IMR-90 (cell line): ENCODE measurements around the gene DDX59. TPM values are rescaled to one million over a fixed set of nuclear protein-coding genes. Genes with fewer than 3 reads are reported as not detected.

Experiments
- ATAC-seq: fragments of 200-7000 bp; cut with Tn5 transposase; 2 replicates; pipeline ENCODE4 v1.9.1; 2020; ENCODE audit warnings: low read depth, mild to moderate bottlenecking, moderate library complexity
- BruUV-seq: library from RNA; stranded (reverse); fragments of 400-500 nt; replicated peaks from 2 replicates; lab custom pipeline; 2021; lab: Mats Ljungman, UMichigan
- CTCF ChIA-PET: fragments of 300-600 bp; formaldehyde crosslinking; extraction: SDS; loops from one replicate; lab custom pipeline; 2021; ENCODE audit warnings: antibody characterized with exemption; lab: Yijun Ruan, JAX
- POLR2A ChIA-PET: fragments of 300-600 bp; sonication (Branson Sonifier 250); formaldehyde crosslinking; loops from one replicate; lab custom pipeline; 2022; ENCODE audit warnings: antibody characterized with exemption; ENCODE audit not compliant: unreplicated experiment; lab: Charles Lee
- DNase-seq: peaks from one replicate; pipeline ENCODE4 v3.0.0; 2013
- H2AFZ ChIP-seq: replicated peaks from 2 replicates; pipeline ENCODE3; 2013; ENCODE audit warnings: low read length, mild to moderate bottlenecking; ENCODE audit not compliant: poor library complexity
- H2AK5ac ChIP-seq: 2 replicates; pipeline ENCODE4 v1.6.1; 2013; ENCODE audit warnings: low read depth, low read length, inconsistent platforms
- H2AK9ac ChIP-seq: replicated peaks from 2 replicates; pipeline ENCODE3; 2013; ENCODE audit warnings: mild to moderate bottlenecking, low read depth, low read length, moderate library complexity; ENCODE audit not compliant: poor library complexity
- H2BK120ac ChIP-seq: 2 replicates; pipeline ENCODE4 v1.6.1; 2013; ENCODE audit warnings: low read depth, low read length, inconsistent platforms
- H2BK15ac ChIP-seq: 3 replicates; pipeline ENCODE4 v1.6.1; 2013; ENCODE audit warnings: low read depth, low read length, inconsistent platforms
- H2BK20ac ChIP-seq: 2 replicates; pipeline ENCODE4 v1.6.1; 2013; ENCODE audit warnings: low read depth, mild to moderate bottlenecking, inconsistent platforms, low read length, moderate library complexity
- H2BK5ac ChIP-seq: 2 replicates; pipeline ENCODE4 v1.6.1; 2013; ENCODE audit warnings: mild to moderate bottlenecking, low read depth, low read length, inconsistent platforms; ENCODE audit not compliant: poor library complexity, severe bottlenecking
- H3K14ac ChIP-seq: replicated peaks from 2 replicates; pipeline ENCODE4 v1.6.1; 2013; ENCODE audit warnings: low read depth, low read length, inconsistent platforms
- H3K18ac ChIP-seq: 2 replicates; pipeline ENCODE4 v1.6.1; 2013; ENCODE audit warnings: low read depth, low read length, control low read depth
- H3K23ac ChIP-seq: 2 replicates; pipeline ENCODE4 v1.6.1; 2013; ENCODE audit warnings: low read depth, low read length, inconsistent platforms
- H3K27ac ChIP-seq: 2 replicates; pipeline ENCODE4 v1.5.1; 2013; ENCODE audit warnings: mild to moderate bottlenecking, control low read depth, low read length; ENCODE audit not compliant: insufficient read depth
- H3K27me3 ChIP-seq: 2 replicates; pipeline ENCODE4 v1.6.1; 2013; ENCODE audit warnings: low read length; ENCODE audit not compliant: control insufficient read depth, insufficient read depth
- H3K36me3 ChIP-seq: 2 replicates; pipeline ENCODE4 v1.6.1; 2013; ENCODE audit warnings: low read length, mixed read lengths; ENCODE audit not compliant: control insufficient read depth, insufficient read depth
- H3K4ac ChIP-seq: 2 replicates; pipeline ENCODE4 v1.6.1; 2013; ENCODE audit warnings: low read depth, low read length, inconsistent platforms
- H3K4me1 ChIP-seq: 2 replicates; pipeline ENCODE4 v1.6.1; 2013; ENCODE audit warnings: low read length, mixed read lengths; ENCODE audit not compliant: control insufficient read depth, insufficient read depth
- H3K4me2 ChIP-seq: 2 replicates; pipeline ENCODE4 v1.6.1; 2013; ENCODE audit warnings: low read depth, mild to moderate bottlenecking, control low read depth, low read length, moderate library complexity
- H3K4me3 ChIP-seq: 2 replicates; pipeline ENCODE4 v1.5.1; 2013; ENCODE audit warnings: low read depth, mild to moderate bottlenecking, control low read depth, low read length, moderate library complexity; ENCODE audit not compliant: insufficient read depth
- H3K56ac ChIP-seq: 2 replicates; pipeline ENCODE4 v1.6.1; 2013; ENCODE audit warnings: low read length, inconsistent platforms; ENCODE audit not compliant: insufficient read depth; ENCODE audit errors: extremely low read depth
- H3K79me1 ChIP-seq, 2 experiments: 2 replicates each; pipeline ENCODE4 v1.6.1; 2013; ENCODE audit warnings: low read length in 2 of 2, inconsistent platforms in 1 of 2, low read depth in 1 of 2
- H3K9ac ChIP-seq: 2 replicates; pipeline ENCODE4 v1.6.1; 2013; ENCODE audit warnings: low read depth, low read length, control low read depth
- H3K9me1 ChIP-seq: 2 replicates; pipeline ENCODE4 v1.6.1; 2013; ENCODE audit warnings: low read length, inconsistent platforms; ENCODE audit not compliant: insufficient read depth
- H3K9me3 ChIP-seq: 2 replicates; pipeline ENCODE4 v1.6.1; 2013; ENCODE audit warnings: low read length; ENCODE audit not compliant: control insufficient read depth, insufficient read depth
- H4K20me1 ChIP-seq: 2 replicates; pipeline ENCODE4 v1.6.1; 2013; ENCODE audit warnings: low read length, inconsistent platforms; ENCODE audit not compliant: insufficient read depth
- H4K5ac ChIP-seq: 2 replicates; pipeline ENCODE4 v1.6.1; 2013; ENCODE audit warnings: mild to moderate bottlenecking, low read depth, low read length, control low read depth
- H4K8ac ChIP-seq, 2 experiments: 2 replicates each; pipeline ENCODE4 v1.6.1; 2013; ENCODE audit warnings: low read depth in 2 of 2, low read length in 2 of 2, control low read depth in 1 of 2, inconsistent platforms in 1 of 2
- H4K91ac ChIP-seq: 2 replicates; pipeline ENCODE4 v1.6.1; 2013; ENCODE audit warnings: low read depth, low read length, inconsistent platforms; ENCODE audit not compliant: insufficient read depth
- CEBPB ChIP-seq: IDR thresholded peaks from 2 replicates; pipeline ENCODE4 v1.6.1; 2012; ENCODE audit warnings: low read depth, low read length, improper control_type of control experiment
- CTCF ChIP-seq: conservative IDR thresholded peaks from 2 replicates; pipeline ENCODE4 v1.5.1; 2012; ENCODE audit warnings: mild to moderate bottlenecking, low read depth, low read length, improper control_type of control experiment
- FOS ChIP-seq: fragments of 150-350 bp; IDR thresholded peaks from 2 replicates; pipeline ENCODE4 v1.6.1; 2016; ENCODE audit warnings: low read depth, low read length
- MAFK ChIP-seq: IDR thresholded peaks from 2 replicates; pipeline ENCODE4 v1.6.1; 2012; ENCODE audit warnings: low read depth, low read length, improper control_type of control experiment
- MXI1 ChIP-seq: IDR thresholded peaks from 2 replicates; pipeline ENCODE4 v1.6.1; 2012; ENCODE audit warnings: low read depth, mild to moderate bottlenecking, low read length, moderate library complexity, borderline replicate concordance
- POLR2A ChIP-seq: IDR thresholded peaks from 2 replicates; pipeline ENCODE4 v1.6.1; 2012; ENCODE audit warnings: mild to moderate bottlenecking, low read depth, low read length
- RCOR1 ChIP-seq: IDR thresholded peaks from 2 replicates; pipeline ENCODE4 v1.6.1; 2012; ENCODE audit warnings: mild to moderate bottlenecking, low read length, improper control_type of control experiment; ENCODE audit not compliant: insufficient replicate concordance
- RFX5 ChIP-seq: IDR thresholded peaks from 2 replicates; pipeline ENCODE4 v1.8.0; 2012; ENCODE audit warnings: low read depth, mild to moderate bottlenecking, low read length, moderate library complexity
- SMC3 ChIP-seq: fragments of 150-350 bp; IDR thresholded peaks from 2 replicates; pipeline ENCODE4 v1.6.1; 2016; ENCODE audit warnings: low read depth, mild to moderate bottlenecking, antibody characterized with exemption, low read length, moderate library complexity
- WGBS, 2 experiments: methylation state at CpG; one replicate each; pipeline versions ENCODE4 v1.1.5 to v1.1.7; 2013; ENCODE audit warnings: missing lambda C conversion rate in 2 of 2; ENCODE audit not compliant: insufficient read length in 1 of 2; ENCODE audit errors: extremely low coverage in 2 of 2; 5-methylcytosine and 5-hydroxymethylcytosine counted together
- dilution Hi-C: fragments of 300-500 bp; cut with HindIII; formaldehyde crosslinking; loops from one replicate; pipeline ENCODE4 v1.14.3; 2018; ENCODE audit warnings: low sequenced_read_pairs; ENCODE audit not compliant: unreplicated experiment
- in situ Hi-C: fragments of 300-500 bp; cut with MboI; formaldehyde crosslinking; loops from 3 replicates; pipeline ENCODE4 v1.14.3; 2019; ENCODE audit warnings: low sequenced_read_pairs, inconsistent platforms, mixed read lengths
- intact Hi-C: fragments of 100-400 bp; cut with micrococcal nuclease; formaldehyde crosslinking; loops from 2 replicates; pipeline ENCODE4 v1.10.0; 2022
- polyA plus RNA-seq, 3 experiments: library from polyadenylated mRNA; depleted of rRNA; stranded (reverse); fragments of >200 nt; gene quantifications; 2 replicates each; pipeline ENCODE4 v1.2.3, GENCODE V29; 2012; ENCODE audit warnings: low replicate concordance in 1 of 3
- total RNA-seq: library from RNA; depleted of rRNA; stranded (reverse); fragments of >200 nt; gene quantifications from 2 replicates; pipeline ENCODE4 v1.2.3, GENCODE V29; 2012
- TF ChIP-seq, protein P1 (sequence below): fragments of 150-350 bp; IDR thresholded peaks from 2 replicates; pipeline ENCODE4 v1.6.1; 2017; ENCODE audit warnings: mild to moderate bottlenecking, antibody characterized with exemption, low read length, low read depth
- TF ChIP-seq, protein P2 (sequence below): fragments of 150-350 bp; IDR thresholded peaks from 2 replicates; pipeline ENCODE4 v1.6.1; 2016; ENCODE audit warnings: low read depth, mild to moderate bottlenecking, low read length, moderate library complexity, borderline replicate concordance

Gene DDX59
- total and polyA plus RNA-seq, 2 of the 4 experiments (the other 2 are of a cell fraction) = 8.6 to 9.1 TPM

GRCh38 chr1:200669314-200670241, at the start of gene DDX59 (continued):
- TF ChIP-seq, protein P1, sequence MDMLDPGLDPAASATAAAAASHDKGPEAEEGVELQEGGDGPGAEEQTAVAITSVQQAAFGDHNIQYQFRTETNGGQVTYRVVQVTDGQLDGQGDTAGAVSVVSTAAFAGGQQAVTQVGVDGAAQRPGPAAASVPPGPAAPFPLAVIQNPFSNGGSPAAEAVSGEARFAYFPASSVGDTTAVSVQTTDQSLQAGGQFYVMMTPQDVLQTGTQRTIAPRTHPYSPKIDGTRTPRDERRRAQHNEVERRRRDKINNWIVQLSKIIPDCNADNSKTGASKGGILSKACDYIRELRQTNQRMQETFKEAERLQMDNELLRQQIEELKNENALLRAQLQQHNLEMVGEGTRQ = 0 out of 2 replicates have a peak, but pooled peaks have one; percentile 20

GRCh38 chr1:200714504-200715187, 44.9 kb upstream of the DDX59 start:
- dilution Hi-C loops (no loop called here), intact Hi-C loops (no loop called here), in situ Hi-C loops (no loop called here)
- 0 out of 2 replicates have a peak, but pooled peaks cover 1% of the 10 kb centered on the region for H3K27me3 ChIP-seq
- H3K36me3 ChIP-seq = no peaks in the 10 kb centered on the region
- no peak overlapping the region for H3K4me2 ChIP-seq
- no peaks in the 10 kb centered on the region for H3K9me1 ChIP-seq
- no TSS peak for BruUV-seq
- H3K56ac ChIP-seq = no peak overlapping the region
- no peak overlapping the region for H3K27ac ChIP-seq
- no peak overlapping the region for H2AFZ ChIP-seq
- no CpG with 5 or more reads among the region's 2 CpGs for WGBS, 2 experiments
- no peak overlapping the region for H4K5ac ChIP-seq
- H4K20me1 ChIP-seq = no peaks in the 10 kb centered on the region
- no peak overlapping the region for H2AK9ac ChIP-seq
- no peak overlapping the region for H2AK5ac ChIP-seq
- no peaks in the 10 kb centered on the region for H3K79me1 ChIP-seq
- no peak overlapping the region for H2BK15ac ChIP-seq
- DNase-seq (no peak), ATAC-seq (no peak)
- no peak overlapping the region for H3K4me3 ChIP-seq
- no peaks in the 10 kb centered on the region for H3K4me1 ChIP-seq
- H2BK5ac ChIP-seq = no peak overlapping the region
- no peak overlapping the region for H3K23ac ChIP-seq
- no peak overlapping the region for H4K8ac ChIP-seq
- H3K4ac ChIP-seq = no peak overlapping the region
- no peak overlapping the region for H3K9ac ChIP-seq
- POLR2A ChIA-PET = no interaction called here
- H3K18ac ChIP-seq = no peak overlapping the region
- H4K91ac ChIP-seq = no peak overlapping the region
- CTCF ChIA-PET = no interaction called here
- H2BK20ac ChIP-seq = no peak overlapping the region
- no peak overlapping the region for H2BK120ac ChIP-seq
- H3K14ac ChIP-seq = no peak overlapping the region
- no peaks in the 10 kb centered on the region for H3K9me3 ChIP-seq
- TF ChIP-seq RCOR1 (no peak), CTCF (no peak), MAFK (no peak), FOS (no peak), SMC3 (no peak), POLR2A (no peak), MXI1 (no peak), RFX5 (no peak), CEBPB (no peak)
- TF ChIP-seq, protein P2, sequence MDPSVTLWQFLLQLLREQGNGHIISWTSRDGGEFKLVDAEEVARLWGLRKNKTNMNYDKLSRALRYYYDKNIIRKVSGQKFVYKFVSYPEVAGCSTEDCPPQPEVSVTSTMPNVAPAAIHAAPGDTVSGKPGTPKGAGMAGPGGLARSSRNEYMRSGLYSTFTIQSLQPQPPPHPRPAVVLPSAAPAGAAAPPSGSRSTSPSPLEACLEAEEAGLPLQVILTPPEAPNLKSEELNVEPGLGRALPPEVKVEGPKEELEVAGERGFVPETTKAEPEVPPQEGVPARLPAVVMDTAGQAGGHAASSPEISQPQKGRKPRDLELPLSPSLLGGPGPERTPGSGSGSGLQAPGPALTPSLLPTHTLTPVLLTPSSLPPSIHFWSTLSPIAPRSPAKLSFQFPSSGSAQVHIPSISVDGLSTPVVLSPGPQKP = no peak
